ENCODE measurements around the gene UBE2F.
"Not testable (repeated sequence)": the region's sequence is repeated elsewhere in the genome, so short reads cannot be mapped to it uniquely, and the experiment has no call there.

- not testable (repeated sequence) for TF ChIP-seq SIN3A (IDR thresholded peaks at IDR 0.05; ENCODE audit: borderline replicate concordance, insufficient read depth, low read depth, low read length); CTCF (IDR thresholded peaks at IDR 0.05)
Observed at GRCh38 chr2:238066718-238067117, 99.9 kb downstream of the UBE2F start.
